Measurements from ENCODE around the gene FGF2. TPM values are rescaled to one million over a fixed set of nuclear protein-coding genes. Genes with fewer than 3 reads are reported as not detected.

The FGF2 gene
- total RNA-seq, 2 donors from 2014 or later = 25.5 to 50.2 TPM

- H3K9me3 ChIP-seq = no peaks in the 10 kb centered on the region
- ATAC-seq (ENCODE audit: insufficient number of reproducible peaks, low FRiP score, low read depth) (no peak), DNase-seq (ENCODE audit: low spot score) (no peak)
- H3K4me1 ChIP-seq (ENCODE audit: control insufficient read depth in 1 of 2, low read depth in 2 of 2) = peaks cover 0 to 14% of the 10 kb centered on the region in 2 donors
- TF ChIP-seq, protein P1, sequence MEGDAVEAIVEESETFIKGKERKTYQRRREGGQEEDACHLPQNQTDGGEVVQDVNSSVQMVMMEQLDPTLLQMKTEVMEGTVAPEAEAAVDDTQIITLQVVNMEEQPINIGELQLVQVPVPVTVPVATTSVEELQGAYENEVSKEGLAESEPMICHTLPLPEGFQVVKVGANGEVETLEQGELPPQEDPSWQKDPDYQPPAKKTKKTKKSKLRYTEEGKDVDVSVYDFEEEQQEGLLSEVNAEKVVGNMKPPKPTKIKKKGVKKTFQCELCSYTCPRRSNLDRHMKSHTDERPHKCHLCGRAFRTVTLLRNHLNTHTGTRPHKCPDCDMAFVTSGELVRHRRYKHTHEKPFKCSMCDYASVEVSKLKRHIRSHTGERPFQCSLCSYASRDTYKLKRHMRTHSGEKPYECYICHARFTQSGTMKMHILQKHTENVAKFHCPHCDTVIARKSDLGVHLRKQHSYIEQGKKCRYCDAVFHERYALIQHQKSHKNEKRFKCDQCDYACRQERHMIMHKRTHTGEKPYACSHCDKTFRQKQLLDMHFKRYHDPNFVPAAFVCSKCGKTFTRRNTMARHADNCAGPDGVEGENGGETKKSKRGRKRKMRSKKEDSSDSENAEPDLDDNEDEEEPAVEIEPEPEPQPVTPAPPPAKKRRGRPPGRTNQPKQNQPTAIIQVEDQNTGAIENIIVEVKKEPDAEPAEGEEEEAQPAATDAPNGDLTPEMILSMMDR (IDR thresholded peaks at IDR 0.05) = no peak
- no peak overlapping the region for H3K4me3 ChIP-seq
- no peaks in the 10 kb centered on the region for H3K27me3 ChIP-seq (replicated peaks; ENCODE audit: insufficient read depth)
- peaks cover 4% of the 10 kb centered on the region for H3K36me3 ChIP-seq
- H3K27ac ChIP-seq = no peak overlapping the region
These were observed 49.3 kb downstream of the FGF2 start for GRCh38 chr4:122875949-122876348.

DNA sequence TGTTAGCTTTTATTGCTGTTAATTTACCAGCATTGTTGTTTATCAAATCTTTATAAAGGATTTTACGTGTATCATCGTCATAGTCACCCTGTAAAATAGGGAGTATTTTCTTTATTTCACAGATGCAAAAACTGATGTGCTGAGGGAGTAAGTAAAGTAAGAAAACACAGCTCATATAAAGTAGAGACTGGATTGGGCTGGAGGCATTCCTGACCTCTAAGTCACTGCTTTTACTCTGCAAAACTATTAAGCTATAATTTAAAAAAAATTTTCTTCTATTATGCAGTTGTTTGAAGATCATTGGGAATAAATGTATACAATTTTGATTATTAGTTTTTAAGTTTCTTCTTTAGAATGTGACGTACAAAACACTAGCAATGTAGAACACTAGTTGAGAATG lies 49.8 kb downstream of the FGF2 start:
- no peak for DNase-seq (ENCODE audit: low spot score)
- H3K36me3 ChIP-seq = peaks cover 4% of the 10 kb centered on the region
- H3K9me3 ChIP-seq = no peaks in the 10 kb centered on the region
- H3K27me3 ChIP-seq (replicated peaks; ENCODE audit: insufficient read depth) = no peaks in the 10 kb centered on the region
- H3K27ac ChIP-seq = no peak overlapping the region
- ATAC-seq (ENCODE audit: insufficient number of reproducible peaks, low FRiP score, low read depth) = no peak
- H3K4me1 ChIP-seq (ENCODE audit: control insufficient read depth in 1 of 2, low read depth in 2 of 2) = peaks cover 0 to 14% of the 10 kb centered on the region in 2 donors
- H3K4me3 ChIP-seq = no peak overlapping the region
- TF ChIP-seq, protein P1 (IDR thresholded peaks at IDR 0.05) = no peak

- ATAC-seq (ENCODE audit: insufficient number of reproducible peaks, low FRiP score, low read depth) = no peak
- DNase-seq (ENCODE audit: low spot score) = no peak
- Histone ChIP-seq H3K36me3 (peaks cover 4% of the 10 kb centered on the region), H3K9me3 (no peaks in the 10 kb centered on the region), H3K27ac (no peak overlapping the region), H3K4me3 (no peak overlapping the region), H3K27me3 (replicated peaks; ENCODE audit: insufficient read depth) (no peaks in the 10 kb centered on the region), H3K4me1 (ENCODE audit: control insufficient read depth in 1 of 2, low read depth in 2 of 2) (peaks cover 0 to 4% of the 10 kb centered on the region in 2 donors)
- TF ChIP-seq, protein P1 (IDR thresholded peaks at IDR 0.05) = no peak
These were observed 52.4 kb downstream of the FGF2 start for GRCh38 chr4:122879001-122879400.

GRCh38 chr4:122882857-122883735 lies 56.5 kb downstream of the FGF2 start:
- Histone ChIP-seq H3K4me3 (no peak overlapping the region), H3K27me3 (replicated peaks; ENCODE audit: insufficient read depth) (no peaks in the 10 kb centered on the region), H3K27ac (no peak overlapping the region), H3K4me1 (ENCODE audit: control insufficient read depth in 1 of 2, low read depth in 2 of 2) (no peaks in the 10 kb centered on the region), H3K9me3 (no peaks in the 10 kb centered on the region), H3K36me3 (peaks cover 4% of the 10 kb centered on the region)
- no peak for DNase-seq (ENCODE audit: low spot score)
- TF ChIP-seq, protein P1 (IDR thresholded peaks at IDR 0.05) = no peak
- ATAC-seq (ENCODE audit: insufficient number of reproducible peaks, low FRiP score, low read depth) = no peak

DNA sequence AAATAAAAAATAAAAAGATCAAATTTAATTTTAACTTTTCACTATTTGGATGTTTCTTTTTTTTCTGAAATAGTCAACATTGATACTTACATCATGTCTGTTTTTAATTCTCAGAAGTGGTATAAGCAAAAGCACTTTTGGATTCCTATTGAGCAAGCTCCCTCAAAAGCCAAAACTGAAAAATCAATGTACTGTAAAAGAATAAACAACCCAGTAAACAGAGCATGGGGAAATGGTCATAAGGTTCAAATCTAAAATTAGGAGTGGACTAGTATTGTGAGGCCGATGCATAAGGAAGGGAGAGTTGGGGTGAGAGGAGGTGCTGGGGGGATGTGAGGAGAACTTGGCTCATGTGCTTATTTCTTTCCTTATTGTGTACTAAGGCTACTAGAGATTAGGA lies 57.9 kb downstream of the FGF2 start:
- no peaks in the 10 kb centered on the region for H3K9me3 ChIP-seq
- H3K27ac ChIP-seq = no peak overlapping the region
- peaks cover 5% of the 10 kb centered on the region in 2 donors for H3K4me1 ChIP-seq (ENCODE audit: control insufficient read depth in 1 of 2, low read depth in 2 of 2)
- H3K4me3 ChIP-seq = no peak overlapping the region
- H3K36me3 ChIP-seq = peaks cover under 1% of the 10 kb centered on the region
- no peak for DNase-seq (ENCODE audit: low spot score)
- TF ChIP-seq, protein P1 (IDR thresholded peaks at IDR 0.05) = no peak
- H3K27me3 ChIP-seq (replicated peaks; ENCODE audit: insufficient read depth) = no peaks in the 10 kb centered on the region
- ATAC-seq (ENCODE audit: insufficient number of reproducible peaks, low FRiP score, low read depth) = no peak

All from thoracic aorta (tissue), 2 donors.